ENCODE measurements around the gene IKBKE.

The IKBKE gene

DNA sequence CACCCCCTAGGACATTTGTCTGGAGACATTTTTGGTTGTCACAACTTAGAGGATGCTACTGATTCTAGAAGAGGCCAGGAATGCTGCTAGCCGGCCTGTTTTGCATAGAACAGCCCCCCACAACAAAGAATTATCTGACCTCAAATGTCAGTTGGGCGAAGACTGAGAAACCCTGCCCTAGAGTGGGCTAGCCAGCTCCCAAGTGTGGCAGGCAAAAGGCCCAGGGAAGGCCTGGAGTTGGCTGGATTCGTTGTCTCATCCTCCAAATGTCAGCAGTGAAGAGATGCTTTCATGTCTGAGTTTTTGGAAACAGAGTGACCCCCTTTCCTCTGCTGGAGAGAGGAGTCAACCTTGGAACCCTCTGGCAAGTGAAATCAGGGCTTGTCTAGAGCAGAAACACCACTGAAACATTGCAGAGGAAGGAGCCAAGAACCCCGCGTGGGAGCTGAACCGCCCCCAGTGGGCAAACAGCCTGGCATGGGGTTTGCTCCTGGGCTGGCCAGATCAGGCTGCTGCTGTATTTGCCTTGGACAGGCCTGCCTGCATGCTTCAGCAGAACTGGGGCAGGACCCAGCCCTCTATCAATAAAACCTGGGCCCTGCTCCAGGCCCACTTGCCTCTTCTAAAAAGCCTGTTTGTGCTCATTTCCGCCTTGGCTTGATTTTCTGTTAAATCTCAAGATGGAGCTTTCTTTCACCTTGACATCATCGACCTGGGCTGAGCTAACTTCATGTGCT, 69.9 kb downstream of the IKBKE start:
- DNase-seq (ENCODE audit: low read depth in 2 of 2) = no peak

DNA sequence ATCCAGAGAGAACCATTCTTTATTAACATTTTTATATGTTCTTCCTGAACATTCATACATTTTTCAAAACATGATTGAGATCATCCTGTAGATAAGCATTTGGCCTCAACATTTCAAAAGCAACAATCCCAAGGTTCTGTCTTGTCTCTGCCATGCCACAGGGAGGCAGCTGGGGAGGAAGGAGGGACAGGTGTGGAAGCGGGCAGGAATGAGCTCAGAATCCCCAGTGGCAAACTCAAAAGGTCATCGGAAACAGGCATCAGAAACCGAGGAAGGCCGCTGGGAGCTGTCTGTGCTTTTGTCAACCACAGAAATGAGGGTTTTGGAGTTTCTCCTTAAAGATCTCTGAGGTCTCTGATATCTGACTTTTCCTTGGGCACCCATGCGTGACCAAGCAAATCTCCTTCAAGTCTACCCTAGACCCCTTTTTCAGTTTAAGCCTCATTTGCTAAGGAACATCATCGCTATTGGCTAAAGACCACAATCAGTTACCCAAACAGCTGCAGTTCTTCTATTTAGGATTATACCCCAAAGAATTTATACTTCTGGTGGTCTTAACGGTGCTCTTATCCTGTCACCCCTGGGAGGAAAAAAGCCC, 71.1 kb downstream of the IKBKE start:
- no peak for DNase-seq (ENCODE audit: low read depth in 2 of 2)

DNA sequence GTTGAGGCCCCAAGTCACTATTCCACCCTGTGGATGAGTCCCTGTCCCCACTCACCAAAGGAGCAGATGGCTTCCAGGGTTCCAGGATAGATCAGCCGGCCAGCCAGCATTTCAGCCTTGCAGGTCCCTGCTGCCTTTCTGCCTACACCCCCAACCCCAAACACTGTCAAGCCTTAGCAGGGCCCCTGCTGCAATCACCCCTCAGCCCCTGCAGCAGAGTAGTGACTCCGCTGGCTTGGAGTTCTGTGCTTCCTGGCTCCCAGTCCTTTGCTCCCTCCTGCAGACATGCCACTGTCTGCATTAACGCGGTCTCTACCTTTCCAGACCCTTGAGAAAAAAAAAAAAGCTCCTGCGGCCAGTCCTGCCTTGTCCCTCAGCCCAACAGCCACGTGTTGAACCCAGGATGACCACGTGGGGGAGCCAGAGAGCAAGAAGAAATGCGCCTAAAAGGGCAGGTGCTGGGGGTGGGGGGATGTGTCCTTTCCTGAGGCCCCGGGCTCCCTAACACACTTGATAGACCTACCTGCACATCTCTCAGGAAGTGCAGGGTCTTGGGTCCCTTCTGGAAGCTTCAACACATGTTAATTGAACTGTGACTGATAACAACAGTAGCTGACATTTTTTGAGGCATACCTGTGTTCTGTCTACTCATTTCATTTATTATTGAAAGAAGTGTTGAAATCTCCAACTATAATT, 74.4 kb downstream of the IKBKE start:
- peak; percentile 63 to 73 for DNase-seq (ENCODE audit: low read depth in 2 of 2)

DNA sequence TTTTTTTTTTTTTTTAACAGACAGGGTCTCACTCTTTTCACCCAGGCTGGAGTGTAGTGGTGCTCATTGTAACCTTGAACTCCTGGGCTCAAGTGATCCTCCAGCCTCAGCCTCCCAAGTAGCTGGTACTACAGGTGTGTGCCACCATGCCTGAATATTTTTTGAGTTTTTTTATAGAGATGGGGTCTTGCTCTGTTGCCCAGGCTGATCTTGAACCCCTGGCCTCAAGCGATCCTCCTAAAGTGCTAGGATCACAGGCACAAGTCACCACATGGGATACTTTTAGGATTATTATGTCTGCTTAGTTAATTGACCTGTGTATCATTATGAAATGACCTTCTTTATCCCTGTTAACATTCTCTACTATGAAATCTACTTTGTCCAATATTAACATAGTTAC, 75.1 kb downstream of the IKBKE start:
- no peak for DNase-seq (ENCODE audit: low read depth in 2 of 2)
